A549 (cell line): Measurements from ENCODE around the gene PRDM2. TPM values are rescaled to one million over a fixed set of nuclear protein-coding genes. Genes with fewer than 3 reads are reported as not detected.
A peak's percentile ranks its signal among the peaks of the same experiment; 100 is the strongest.

ENCODE experiments used
- ATAC-seq, 2 experiments: fragments of 200-7000 bp in 1 of 2; fragments of >200 bp in 1 of 2; cut with Nextera tagmentation in 1 of 2; cut with Tn5 transposase in 1 of 2; 3 replicates each; pipeline versions ENCODE4 v1.8.0 to v1.9.1; 2018 to 2020; ENCODE audit warnings: mild to moderate bottlenecking in 1 of 2, moderate library complexity in 1 of 2
- CTCF ChIA-PET: fragments of 300-600 bp; sonication (Branson Sonifier 250); formaldehyde crosslinking; extraction: SDS; loops from one replicate; lab custom pipeline; 2021; ENCODE audit warnings: antibody characterized with exemption, inconsistent platforms; lab: Yijun Ruan, JAX
- POLR2A ChIA-PET: fragments of 350-600 bp; formaldehyde crosslinking; extraction: SDS; loops from one replicate; lab custom pipeline; 2021; ENCODE audit warnings: antibody characterized with exemption, inconsistent platforms; lab: Yijun Ruan, JAX
- DNase-seq, 2 experiments: peaks; one replicate each; pipeline versions ENCODE4 v3.0.0 to v3.0.0-alpha.2; 2011 to 2016; ENCODE audit warnings: low read depth in 1 of 2, low spot score in 1 of 2
- FAIRE-seq: peaks from 2 replicates; lab custom pipeline; 2011; peaks lifted over from hg19 to GRCh38; lab: Jason Lieb, UNC
- H3K27ac ChIP-seq, 2 experiments: fragments of >200 bp; sonication (Bioruptor Twin); formaldehyde crosslinking; 3 replicates each; pipeline ENCODE4 v1.5.1; 2016 to 2017
- H3K4me1 ChIP-seq: fragments of >200 bp; sonication (Bioruptor Twin); formaldehyde crosslinking; 3 replicates; pipeline ENCODE4 v1.6.1; 2016
- H3K4me2 ChIP-seq: fragments of >200 bp; sonication (Bioruptor Twin); formaldehyde crosslinking; 3 replicates; pipeline ENCODE4 v1.6.1; 2016
- H3K4me3 ChIP-seq: fragments of >200 bp; sonication (Bioruptor Twin); formaldehyde crosslinking; 3 replicates; pipeline ENCODE4 v1.5.1; 2016
- H3K9me3 ChIP-seq: fragments of >200 bp; sonication (Bioruptor Twin); formaldehyde crosslinking; 3 replicates; pipeline ENCODE4 v1.6.1; 2016
- BCL3 ChIP-seq: fragments of >200 bp; sonication (Bioruptor Twin); formaldehyde crosslinking; IDR thresholded peaks from 3 replicates; pipeline ENCODE4 v1.6.1; 2016
- BHLHE40 ChIP-seq: IDR thresholded peaks from 2 replicates; pipeline ENCODE4 v1.6.1; 2012; ENCODE audit warnings: low read depth, low read length, inconsistent platforms
- CBX2 ChIP-seq: fragments of 200-600 bp; sonication (generic); IDR thresholded peaks from 2 replicates; pipeline ENCODE4 v1.6.1; 2016; ENCODE audit warnings: low read depth, mild to moderate bottlenecking, borderline replicate concordance
- CEBPB ChIP-seq, 2 experiments: fragments of >200 bp in 1 of 2; sonication (Bioruptor Twin) in 1 of 2; formaldehyde crosslinking in 1 of 2; IDR thresholded peaks; 2 replicates each; pipeline ENCODE4 v1.6.1; 2012 to 2016
- CHD4 ChIP-seq: fragments of 200-600 bp; sonication (generic); IDR thresholded peaks from 2 replicates; pipeline ENCODE4 v1.6.1; 2016; ENCODE audit warnings: antibody characterized with exemption, mild to moderate bottlenecking, borderline replicate concordance
- EHF ChIP-seq: fragments of 250-450 bp; sonication (Bioruptor Pico); IDR thresholded peaks from 2 replicates; pipeline ENCODE4 v1.5.0; 2020; ENCODE audit warnings: mild to moderate bottlenecking
- EP300 ChIP-seq, 2 experiments: fragments of >200 bp; sonication (Bioruptor Twin); formaldehyde crosslinking; IDR thresholded peaks; 2 replicates in 1 of 2; 3 replicates in 1 of 2; pipeline ENCODE4 v1.6.1; 2016 to 2017
- FOSL2 ChIP-seq, 2 experiments: fragments of 450-650 bp in 1 of 2; fragments of >200 bp in 1 of 2; sonication (Bioruptor Twin) in 1 of 2; formaldehyde crosslinking; IDR thresholded peaks; 2 replicates each; pipeline versions ENCODE4 v1.5.0 to v1.6.1; 2016 to 2020; ENCODE audit warnings: mild to moderate bottlenecking in 1 of 2, moderate library complexity in 1 of 2
- GATA3 ChIP-seq: IDR thresholded peaks from 2 replicates; pipeline ENCODE4 v1.6.1; 2012; ENCODE audit warnings: borderline replicate concordance
- HMGXB4 ChIP-seq: fragments of 250-450 bp; sonication (Bioruptor Pico); IDR thresholded peaks from 2 replicates; pipeline ENCODE4 v1.5.0; 2021; ENCODE audit warnings: mild to moderate bottlenecking, moderate library complexity, borderline replicate concordance
- HOXA7 ChIP-seq: fragments of 250-450 bp; sonication (Bioruptor Pico); IDR thresholded peaks from 2 replicates; pipeline ENCODE4 v1.5.0; 2020; ENCODE audit warnings: mild to moderate bottlenecking, moderate library complexity
- HOXB13 ChIP-seq: fragments of 250-450 bp; sonication (Bioruptor Pico); IDR thresholded peaks from 2 replicates; pipeline ENCODE4 v1.5.0; 2020; ENCODE audit warnings: low read depth, mild to moderate bottlenecking, moderate library complexity
- JUN ChIP-seq, 2 experiments: fragments of >200 bp; sonication (Bioruptor Twin); formaldehyde crosslinking; IDR thresholded peaks; 2 replicates in 1 of 2; 3 replicates in 1 of 2; pipeline ENCODE4 v1.6.1; 2016 to 2017
- MAFK ChIP-seq: fragments of 450-650 bp; IDR thresholded peaks from 2 replicates; pipeline ENCODE4 v1.6.1; 2014; ENCODE audit not compliant: partially characterized antibody
- MYC ChIP-seq: IDR thresholded peaks from 2 replicates; pipeline ENCODE4 v1.6.1; 2012; ENCODE audit warnings: mild to moderate bottlenecking, inconsistent platforms, low read length, improper control_type of control experiment, borderline replicate concordance
- NPAS2 ChIP-seq: fragments of 250-450 bp; sonication (Bioruptor Pico); IDR thresholded peaks from 2 replicates; pipeline ENCODE4 v1.8.0; 2022; ENCODE audit warnings: mild to moderate bottlenecking, moderate library complexity, borderline replicate concordance
- NR3C1 ChIP-seq: fragments of >200 bp; sonication (Bioruptor Twin); formaldehyde crosslinking; IDR thresholded peaks from 3 replicates; pipeline ENCODE4 v1.6.1; 2017
- PBX3 ChIP-seq: IDR thresholded peaks from 2 replicates; pipeline ENCODE4 v1.6.1; 2012
- PHF8 ChIP-seq: fragments of 200-600 bp; sonication (generic); IDR thresholded peaks from 2 replicates; pipeline ENCODE4 v1.6.1; 2016; ENCODE audit warnings: low read depth, mild to moderate bottlenecking, antibody characterized with exemption, moderate library complexity, borderline replicate concordance
- RAD21 ChIP-seq, 2 experiments: fragments of >200 bp in 1 of 2; sonication (Bioruptor Twin) in 1 of 2; formaldehyde crosslinking in 1 of 2; IDR thresholded peaks in 1 of 2; conservative IDR thresholded peaks in 1 of 2; 2 replicates in 1 of 2; 3 replicates in 1 of 2; pipeline ENCODE4 v1.6.1; 2012 to 2018; ENCODE audit warnings: inconsistent platforms in 1 of 2
- SREBF2 ChIP-seq: fragments of 450-650 bp; IDR thresholded peaks from 2 replicates; pipeline ENCODE4 v1.6.1; 2014; ENCODE audit warnings: mild to moderate bottlenecking, moderate library complexity
- TFCP2L1 ChIP-seq: fragments of 250-450 bp; sonication (Bioruptor Pico); IDR thresholded peaks from 2 replicates; pipeline ENCODE4 v1.5.0; 2021; ENCODE audit warnings: mild to moderate bottlenecking
- USF2 ChIP-seq: fragments of 450-650 bp; IDR thresholded peaks from 2 replicates; pipeline ENCODE4 v1.6.1; 2014; ENCODE audit warnings: antibody characterized with exemption
- ZC3H11A ChIP-seq: fragments of 450-650 bp; IDR thresholded peaks from 2 replicates; pipeline ENCODE4 v1.6.1; 2014; ENCODE audit warnings: antibody characterized with exemption, mild to moderate bottlenecking
- ZFP36 ChIP-seq: fragments of 450-650 bp; IDR thresholded peaks from 2 replicates; pipeline ENCODE4 v1.6.1; 2014; ENCODE audit warnings: borderline replicate concordance; ENCODE audit not compliant: partially characterized antibody
- ZNF302 ChIP-seq: fragments of 250-450 bp; sonication (Bioruptor Pico); IDR thresholded peaks from 2 replicates; pipeline ENCODE4 v1.9.0; 2021; ENCODE audit warnings: inconsistent platforms, mild to moderate bottlenecking, moderate library complexity
- WGBS: methylation state at CpG from one replicate; pipeline ENCODE4 v1.1.6; 2017; ENCODE audit errors: missing lambda C conversion rate; 5-methylcytosine and 5-hydroxymethylcytosine counted together
- polyA plus RNA-seq, 4 experiments: library from polyadenylated mRNA; depleted of rRNA in 3 of 4; stranded (reverse); fragments of >200 nt; fragmentation: RNase III in 1 of 4; extraction: RNeasy Plus Mini Kit Qiagen cat#74134 plus additional on column Dnase treatment in 1 of 4; gene quantifications; 2 replicates in 3 of 4; 3 replicates in 1 of 4; pipeline ENCODE4 v1.2.3, GENCODE V29; 2011 to 2017

The PRDM2 gene
- polyA plus RNA-seq, 2 of the 4 experiments (the other 2 are of a cell fraction): 7.9 to 8.4 TPM

DNA sequence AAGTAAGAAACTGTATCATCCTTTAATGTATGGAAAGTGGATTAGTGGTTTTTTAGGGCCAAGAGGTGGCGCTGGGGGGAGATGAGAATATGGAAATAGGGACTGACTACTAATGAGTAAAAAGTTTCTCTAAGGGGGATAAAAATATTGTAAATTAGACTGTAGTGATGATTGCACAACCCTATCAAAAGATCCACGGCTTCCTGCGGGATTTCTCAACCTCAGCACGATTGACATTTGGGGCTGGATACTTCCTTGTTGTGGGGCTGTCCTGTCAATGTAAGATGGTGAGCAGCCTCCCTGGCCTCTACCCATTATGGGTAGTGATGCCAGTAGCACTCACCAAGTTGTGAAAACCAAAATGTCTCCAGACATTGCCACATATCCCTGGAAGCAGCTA is 36.0 kb upstream of the PRDM2 start:
- TF ChIP-seq CEBPB (IDR thresholded peaks at IDR 0.05) (0 out of 4 replicates have a peak, but pooled peaks of 1 of the 2 experiments have one; percentile 10), ZC3H11A (no peak)
- POLR2A ChIA-PET: interaction anchor here (1.5 kb wide), 1 partner anchor 85 kb away, joined by 4 read pairs; no protein-coding TSS in a partner anchor
- 47% methylated on average over 4 of the region's 4 CpGs for WGBS
- no peaks in the 10 kb centered on the region for H3K4me1 ChIP-seq
- no peaks in the 10 kb centered on the region for H3K9me3 ChIP-seq
- no peak overlapping the region for H3K27ac ChIP-seq
- no peak for FAIRE-seq
- no peak overlapping the region for H3K4me3 ChIP-seq
- CTCF ChIA-PET: interaction anchor here (0.9 kb wide), 2 partner anchors 12 to 61 kb away, joined by 3 read pairs; no protein-coding TSS in a partner anchor
- no peak for ATAC-seq
- H3K4me2 ChIP-seq: no peak overlapping the region
- DNase-seq: no peak

DNA sequence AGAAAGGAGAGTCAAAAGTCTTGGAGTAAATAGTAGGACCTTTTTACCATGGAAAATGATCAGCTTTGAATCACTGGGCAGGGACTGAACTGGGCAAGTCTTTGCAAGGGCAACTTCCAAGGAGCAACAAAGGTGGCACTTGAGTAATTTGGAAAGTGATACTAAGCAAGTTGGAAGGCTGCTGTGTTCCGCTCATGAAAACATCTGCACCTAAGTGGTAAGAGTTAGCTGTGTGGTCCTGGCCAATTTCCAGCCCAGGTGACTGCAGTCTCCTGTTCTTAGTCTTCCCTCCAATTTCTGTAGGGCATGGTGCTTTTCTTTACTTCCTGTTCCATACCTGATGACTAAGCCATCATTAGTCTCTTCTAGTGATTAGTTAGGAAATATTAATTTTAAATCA is 35.5 kb upstream of the PRDM2 start:
- Histone ChIP-seq H3K27ac (no peak overlapping the region), H3K4me3 (no peak overlapping the region), H3K4me2 (no peak overlapping the region), H3K4me1 (no peaks in the 10 kb centered on the region), H3K9me3 (no peaks in the 10 kb centered on the region)
- DNase-seq: no peak
- no peak for ATAC-seq
- POLR2A ChIA-PET: interaction anchor here (1.5 kb wide), 1 partner anchor 85 kb away, joined by 4 read pairs; no protein-coding TSS in a partner anchor
- 91% methylated on average over 1 of the region's 1 CpG for WGBS
- TF ChIP-seq CBX2 (no peak), HOXA7 (no peak), BHLHE40 (no peak), NPAS2 (CRISPR knock-in tag) (no peak), PBX3 (no peak), PHF8 (no peak), CHD4 (no peak), MAFK (no peak), EHF (CRISPR knock-in tag) (no peak)
- TF ChIP-seq, all 56 proteins: peak for 0
- no peak for FAIRE-seq
- CTCF ChIA-PET: interaction anchor here (0.7 to 1.1 kb wide), 4 partner anchors 12 to 302 kb away, joined by 3 read pairs; no protein-coding TSS in a partner anchor

GRCh38 chr1:13666317-13666716 is 33.7 kb upstream of the PRDM2 start:
- no peak for TF ChIP-seq JUN (IDR thresholded peaks at IDR 0.05)
- TF ChIP-seq EP300 (IDR thresholded peaks at IDR 0.05): no peak
- no peak for TF ChIP-seq USF2
- TF ChIP-seq FOSL2 (IDR thresholded peaks at IDR 0.05): no peak
- no peak for TF ChIP-seq FOSL2 (CRISPR knock-in tag; IDR thresholded peaks at IDR 0.05)
- no peak for TF ChIP-seq SREBF2
- FAIRE-seq (no peak), ATAC-seq (no peak), DNase-seq (no peak)
- Histone ChIP-seq H3K4me2 (no peak overlapping the region), H3K27ac (no peak overlapping the region), H3K4me1 (no peaks in the 10 kb centered on the region), H3K9me3 (no peaks in the 10 kb centered on the region), H3K4me3 (no peak overlapping the region)
- POLR2A ChIA-PET: no interaction called here
- 47% methylated on average over 5 of the region's 5 CpGs for WGBS
- CTCF ChIA-PET: interaction anchor here (0.7 to 1.9 kb wide), 7 partner anchors 13 to 1613 kb away, joined by 3 to 8 read pairs (median 3); no protein-coding TSS in a partner anchor

DNA sequence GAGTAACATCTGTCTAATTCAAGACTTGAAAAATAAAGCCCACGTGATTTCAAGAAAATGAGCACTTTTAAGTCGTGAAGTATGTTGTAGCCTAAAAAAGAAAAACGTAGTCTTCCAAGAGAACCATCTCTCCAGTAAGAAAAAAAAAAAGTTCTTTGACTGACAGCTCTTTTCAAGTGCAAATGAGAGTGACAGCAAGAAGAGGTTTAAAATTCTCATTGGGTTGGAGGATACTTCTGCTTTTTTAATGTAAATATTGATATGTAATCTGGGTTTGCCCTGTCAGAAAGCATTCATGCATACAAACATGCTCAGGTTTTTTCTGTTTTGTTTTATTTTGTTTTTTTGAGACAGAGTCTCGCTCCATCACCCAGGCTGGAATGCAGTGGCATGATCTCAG is 32.3 kb upstream of the PRDM2 start:
- no peak for TF ChIP-seq HMGXB4
- TF ChIP-seq BCL3: no peak
- no peak for TF ChIP-seq HOXB13 (CRISPR knock-in tag)
- TF ChIP-seq ZFP36: no peak
- no peak for TF ChIP-seq GATA3
- TF ChIP-seq CHD4: no peak
- TF ChIP-seq BHLHE40: no peak
- no peak for TF ChIP-seq NR3C1
- TF ChIP-seq ZC3H11A: no peak
- no peak for TF ChIP-seq TFCP2L1 (CRISPR knock-in tag)
- no peak for TF ChIP-seq MAFK
- no peak for TF ChIP-seq RAD21 (conservative IDR thresholded peaks at IDR 0.05 in 1 of 2, IDR thresholded peaks at IDR 0.05 in 1 of 2)
- TF ChIP-seq MYC: no peak
- TF ChIP-seq ZNF302: no peak
- TF ChIP-seq NPAS2 (CRISPR knock-in tag): no peak
- DNase-seq (no peak), ATAC-seq (no peak), FAIRE-seq (no peak)
- Histone ChIP-seq H3K4me3 (no peak overlapping the region), H3K4me2 (no peak overlapping the region), H3K9me3 (no peaks in the 10 kb centered on the region), H3K4me1 (no peaks in the 10 kb centered on the region), H3K27ac (no peak overlapping the region)
- 36% methylated on average over 4 of the region's 4 CpGs for WGBS
- ChIA-PET POLR2A (no interaction called here), CTCF (interaction anchor here (0.5 to 2.2 kb wide), 2 partner anchors 292 to 1079 kb away, joined by 3 to 7 read pairs; no protein-coding TSS in a partner anchor)
